GM12878 (cell line): ENCODE data around the gene MCCD1. TPM values are rescaled to one million over a fixed set of nuclear protein-coding genes. Genes with fewer than 3 reads are reported as not detected.

ENCODE experiments used
- ATAC-seq: fragments of 200-7000 bp; cut with Tn5 transposase; 3 replicates; pipeline ENCODE4 v1.9.1; 2020; ENCODE audit warnings: mild to moderate bottlenecking, moderate library complexity
- BruUV-seq: library from RNA; stranded (reverse); fragments of 400-500 nt; replicated peaks from 2 replicates; lab custom pipeline; 2021; lab: Mats Ljungman, UMichigan
- CTCF ChIA-PET: fragments of 300-600 bp; sonication (Branson Sonifier 250); formaldehyde crosslinking; extraction: SDS; loops from one replicate; lab custom pipeline; 2021; ENCODE audit warnings: inconsistent platforms; lab: Yijun Ruan, JAX
- POLR2A ChIA-PET: fragments of 350-600 bp; formaldehyde crosslinking; extraction: SDS; loops from one replicate; lab custom pipeline; 2021; ENCODE audit warnings: inconsistent platforms; lab: Charles Lee
- RAD21 ChIA-PET: fragments of 300-600 bp; sonication (Branson Sonifier 250); formaldehyde crosslinking; loops from one replicate; lab custom pipeline; 2023; ENCODE audit warnings: antibody characterized with exemption; ENCODE audit not compliant: unreplicated experiment; lab: Charles Lee
- SMC1A ChIA-PET: fragments of 300-600 bp; sonication (Branson Sonifier 250); formaldehyde crosslinking; loops from one replicate; lab custom pipeline; 2023; ENCODE audit not compliant: unreplicated experiment, uncharacterized antibody; lab: Charles Lee
- DNase-seq: peaks from one replicate; pipeline ENCODE4 v3.0.0-alpha.2; 2011; ENCODE audit warnings: low read depth, low spot score
- FAIRE-seq: peaks from 3 replicates; lab custom pipeline; 2011; peaks lifted over from hg19 to GRCh38; lab: Jason Lieb, UNC
- H2AFZ ChIP-seq: 2 replicates; pipeline ENCODE4 v1.6.0; 2011; ENCODE audit warnings: low read depth, low read length, control low read depth; ENCODE audit not compliant: control insufficient read depth
- H3K27ac ChIP-seq: 2 replicates; pipeline ENCODE4 v1.5.1; 2011; ENCODE audit warnings: control low read depth; ENCODE audit not compliant: control insufficient read depth, insufficient read depth
- H3K27me3 ChIP-seq, 2 experiments: replicated peaks in 1 of 2; 2 replicates each; pipeline versions ENCODE4 v1.6.0 to v1.6.1; 2011; ENCODE audit warnings: low read length in 1 of 2; ENCODE audit not compliant: control insufficient read depth in 2 of 2, insufficient read depth in 2 of 2
- H3K36me3 ChIP-seq, 2 experiments: 2 replicates each; pipeline ENCODE4 v1.5.1; 2011; ENCODE audit warnings: low read length in 1 of 2; ENCODE audit not compliant: control insufficient read depth in 2 of 2, insufficient read depth in 2 of 2
- H3K4me1 ChIP-seq: 2 replicates; pipeline ENCODE4 v1.6.1; 2011; ENCODE audit warnings: mild to moderate bottlenecking, low read length, moderate library complexity, mixed read lengths; ENCODE audit not compliant: control insufficient read depth, insufficient read depth
- H3K4me2 ChIP-seq: 2 replicates; pipeline ENCODE4 v1.6.0; 2011; ENCODE audit warnings: control low read depth; ENCODE audit not compliant: control insufficient read depth, insufficient read depth
- H3K4me3 ChIP-seq: fragments of 200-600 bp; sonication (generic); 2 replicates; pipeline ENCODE4 v1.5.1; 2016
- H3K79me2 ChIP-seq: 2 replicates; pipeline ENCODE4 v1.6.0; 2011; ENCODE audit warnings: low read length; ENCODE audit not compliant: control insufficient read depth, insufficient read depth
- H3K9ac ChIP-seq: 2 replicates; pipeline ENCODE4 v1.8.0; 2011; ENCODE audit warnings: low read length, control low read depth, mixed read lengths; ENCODE audit not compliant: control insufficient read depth, insufficient read depth
- H3K9me3 ChIP-seq: replicated peaks from 3 replicates; pipeline ENCODE4 v1.5.1; 2011; ENCODE audit warnings: mild to moderate bottlenecking, low read length; ENCODE audit not compliant: control insufficient read depth, insufficient read depth
- H4K20me1 ChIP-seq: 2 replicates; pipeline ENCODE4 v1.6.0; 2011; ENCODE audit not compliant: control insufficient read depth, insufficient read depth
- ASH2L ChIP-seq: fragments of 300-600, 200-600 bp; sonication (generic); IDR thresholded peaks from 2 replicates; pipeline ENCODE4 v1.6.1; 2017; ENCODE audit warnings: low read depth, mild to moderate bottlenecking, borderline replicate concordance
- CREB1 ChIP-seq: IDR thresholded peaks from 2 replicates; pipeline ENCODE4 v1.6.1; 2012; ENCODE audit warnings: low read depth, mild to moderate bottlenecking, inconsistent platforms
- GATAD2B ChIP-seq: fragments of 450-650 bp; conservative IDR thresholded peaks from 2 replicates; pipeline ENCODE4 v1.6.1; 2017; ENCODE audit warnings: low read depth, mild to moderate bottlenecking, moderate library complexity
- HDAC2 ChIP-seq: fragments of 200-600 bp; sonication (generic); IDR thresholded peaks from 2 replicates; pipeline ENCODE4 v1.6.1; 2017
- JUNB ChIP-seq: IDR thresholded peaks from 2 replicates; pipeline ENCODE4 v1.6.1; 2016; ENCODE audit warnings: antibody characterized with exemption, mild to moderate bottlenecking
- NFYB ChIP-seq: IDR thresholded peaks from 2 replicates; pipeline ENCODE4 v1.6.1; 2011; ENCODE audit warnings: low read depth, mild to moderate bottlenecking, low read length, improper control_type of control experiment, moderate library complexity; ENCODE audit not compliant: insufficient read depth
- NR2C2 ChIP-seq: IDR thresholded peaks from 2 replicates; pipeline ENCODE4 v1.6.1; 2011; ENCODE audit warnings: borderline replicate concordance, low read depth; ENCODE audit not compliant: control insufficient read depth, insufficient read length
- RELA ChIP-seq: fragments of 450-650 bp; IDR thresholded peaks from 2 replicates; pipeline ENCODE4 v1.8.0; 2014; ENCODE audit warnings: borderline replicate concordance; ENCODE audit not compliant: partially characterized antibody
- SIX5 ChIP-seq: IDR thresholded peaks from 2 replicates; pipeline ENCODE4 v1.6.1; 2011; ENCODE audit warnings: mild to moderate bottlenecking, low read depth, low read length, moderate library complexity; ENCODE audit not compliant: severe bottlenecking
- SMARCA5 ChIP-seq: fragments of 450-650 bp; IDR thresholded peaks from 2 replicates; pipeline ENCODE4 v1.6.1; 2017; ENCODE audit warnings: mild to moderate bottlenecking
- STAT1 ChIP-seq: fragments of 450-650 bp; conservative IDR thresholded peaks from 2 replicates; pipeline ENCODE4 v1.6.1; 2014; ENCODE audit warnings: antibody characterized with exemption, mild to moderate bottlenecking
- STAT3 ChIP-seq: IDR thresholded peaks from 2 replicates; pipeline ENCODE4 v1.6.1; 2011; ENCODE audit warnings: low read depth, low read length, improper control_type of control experiment
- TARDBP ChIP-seq: IDR thresholded peaks from 2 replicates; pipeline ENCODE4 v1.6.1; 2016; ENCODE audit warnings: borderline replicate concordance
- WGBS: methylation state at CpG from one replicate; pipeline ENCODE4 v1.1.6; 2016; ENCODE audit warnings: low lambda C conversion rate; ENCODE audit not compliant: insufficient replicate concordance, insufficient coverage; ENCODE audit errors: missing lambda C conversion rate; 5-methylcytosine and 5-hydroxymethylcytosine counted together
- in situ Hi-C: fragments of 300-500 bp; cut with MboI; formaldehyde crosslinking; loops from 9 replicates; pipeline ENCODE4 v1.14.3; 2018; ENCODE audit warnings: mixed read lengths
- intact Hi-C: fragments of 100-400 bp; cut with micrococcal nuclease; formaldehyde crosslinking; loops from one replicate; pipeline ENCODE4 v1.14.2; 2022; ENCODE audit not compliant: unreplicated experiment
- polyA plus RNA-seq, 11 experiments: library from polyadenylated mRNA; depleted of rRNA in 4 of 11; unstranded in 6 of 11; stranded (reverse) in 5 of 11; fragments of >200 nt; fragmentation: Nextera tagmentation in 4 of 11; fragmentation: Illumina TruSeq in 1 of 11; extraction: Ambion mirVana in 4 of 11; extraction: Trizol in 1 of 11; gene quantifications; 1 replicate in 1 of 11; 2 replicates in 10 of 11; pipeline versions ENCODE4 v1.2.1 to v1.2.3, GENCODE V29; 2011 to 2016; ENCODE audit warnings: inconsistent platforms in 2 of 11, missing spikeins in 2 of 11, low read depth in 1 of 11
- total RNA-seq, 4 experiments: library from RNA; depleted of rRNA in 3 of 4; stranded (reverse); fragments of >200 nt in 3 of 4; fragmentation: Illumina TruSeq in 1 of 4; extraction: Trizol in 1 of 4; gene quantifications; 2 replicates each; pipeline versions ENCODE4 v1.2.1 to v1.2.3, GENCODE V29; 2013 to 2021
- TF ChIP-seq, protein P1 (sequence below): fragments of 450-650 bp; conservative IDR thresholded peaks from 2 replicates; pipeline ENCODE4 v1.6.1; 2017; ENCODE audit warnings: mild to moderate bottlenecking, moderate library complexity
- TF ChIP-seq, protein P2 (sequence below): fragments of 150-350 bp; IDR thresholded peaks from 2 replicates; pipeline ENCODE4 v1.6.1; 2014; ENCODE audit warnings: mild to moderate bottlenecking, low read depth, low read length
- TF ChIP-seq, protein P3 (sequence below): fragments of 450-650 bp; formaldehyde crosslinking; IDR thresholded peaks from 2 replicates; pipeline ENCODE4 v1.5.0; 2022; ENCODE audit warnings: mild to moderate bottlenecking, missing genetic modification characterization

The MCCD1 gene
- total and polyA plus RNA-seq, 10 of the 15 experiments (the other 5 are each of a cell fraction or from before 2014, with no cell fraction given), result not detected

DNA sequence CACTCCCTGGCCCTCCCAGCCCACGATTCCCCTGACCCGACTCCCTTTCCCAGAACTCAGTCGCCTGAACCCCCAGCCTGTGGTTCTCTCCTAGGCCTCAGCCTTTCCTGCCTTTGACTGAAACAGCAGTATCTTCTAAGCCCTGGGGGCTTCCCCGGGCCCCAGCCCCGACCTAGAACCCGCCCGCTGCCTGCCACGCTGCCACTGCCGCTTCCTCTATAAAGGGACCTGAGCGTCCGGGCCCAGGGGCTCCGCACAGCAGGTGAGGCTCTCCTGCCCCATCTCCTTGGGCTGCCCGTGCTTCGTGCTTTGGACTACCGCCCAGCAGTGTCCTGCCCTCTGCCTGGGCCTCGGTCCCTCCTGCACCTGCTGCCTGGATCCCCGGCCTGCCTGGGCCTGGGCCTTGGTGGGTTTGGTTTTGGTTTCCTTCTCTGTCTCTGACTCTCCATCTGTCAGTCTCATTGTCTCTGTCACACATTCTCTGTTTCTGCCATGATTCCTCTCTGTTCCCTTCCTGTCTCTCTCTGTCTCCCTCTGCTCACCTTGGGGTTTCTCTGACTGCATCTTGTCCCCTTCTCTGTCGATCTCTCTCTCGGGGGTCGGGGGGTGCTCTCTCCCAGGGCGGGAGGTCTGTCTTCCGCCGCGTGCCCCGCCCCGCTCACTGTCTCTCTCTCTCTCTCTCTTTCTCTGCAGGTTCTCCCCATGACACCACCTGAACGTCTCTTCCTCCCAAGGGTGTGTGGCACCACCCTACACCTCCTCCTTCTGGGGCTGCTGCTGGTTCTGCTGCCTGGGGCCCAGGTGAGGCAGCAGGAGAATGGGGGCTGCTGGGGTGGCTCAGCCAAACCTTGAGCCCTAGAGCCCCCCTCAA lies 43.5 kb downstream of the MCCD1 start, which contains the start of gene LTA:
Gene LTA, plus strand, starts transcription at position 249 of the 871 bp plus-strand sequence. Its CDS starts 454 bp downstream, at position 703.
- no peaks in the 10 kb centered on the region for H3K27me3 ChIP-seq
- peak within 1 kb of the TSS; percentile 52 for H2AFZ ChIP-seq
- SMC1A ChIA-PET, result interaction anchor here (18.7 to 45.5 kb wide), 3 partner anchors 12 to 23 kb away, joined by 523 to 1989 read pairs (median 1989); partner anchors contain the start of genes ATP6V1G2, DDX39B, LST1 and LTA
- POLR2A ChIA-PET, result interaction anchor here (0.7 to 17.1 kb wide), 8 partner anchors 11 to 31 kb away, joined by 3 to 282 read pairs (median 115); partner anchors contain the start of genes ATP6V1G2, DDX39B, LST1 and LTB
- in situ Hi-C loops, result loop anchor here (25.0 kb wide), 2 partner anchors 1040 to 1390 kb away; partner anchors contain the start of genes BRD2 and HLA-DMA
- no peaks in the 10 kb centered on the region for H3K9me3 ChIP-seq
- H3K4me2 ChIP-seq, result peak within 1 kb of the TSS; percentile 84
- no TSS peak for BruUV-seq
- H3K36me3 ChIP-seq, result peaks cover 0 to 3% of the 10 kb centered on the region in 2 experiments; a peak in 2 of 4 replicates
- H4K20me1 ChIP-seq, result no peaks in the 10 kb centered on the region
- peak; percentile 47 for ATAC-seq
- peak within 1 kb of the TSS; percentile 59 for H3K4me3 ChIP-seq
- RAD21 ChIA-PET, result interaction anchor here (0.6 to 17.5 kb wide), 7 partner anchors 10 to 24 kb away, joined by 4 to 620 read pairs (median 53); partner anchors contain the start of genes ATP6V1G2, LST1, LTB and NCR3
- peak within 1 kb of the TSS; percentile 87 for H3K9ac ChIP-seq
- CTCF ChIA-PET, result interaction anchor here (1.2 to 34.8 kb wide), 7 partner anchors 10 to 21 kb away, joined by 3 to 2098 read pairs (median 38); partner anchors contain the start of genes ATP6V1G2, DDX39B, LST1 and LTA
- intact Hi-C loops, result no loop called here
- no peak for DNase-seq
- H3K27ac ChIP-seq, result peak within 1 kb of the TSS; percentile 96
- H3K79me2 ChIP-seq, result peaks cover 58% of the 10 kb centered on the region
- FAIRE-seq, result peak; percentile 18
- H3K4me1 ChIP-seq, result peaks cover 67% of the 10 kb centered on the region
- WGBS, result under 1% methylated on average over 27 of the region's 27 CpGs
- TF ChIP-seq HDAC2 (no peak), SMARCA5 (no peak), CREB1 (no peak), NFYB (no peak), JUNB (no peak), TARDBP (no peak), RELA (no peak), GATAD2B (peak; percentile 67; the same call in 1 of the 2 replicates), NR2C2 (no peak), ASH2L (no peak), SIX5 (no peak), STAT3 (no peak), STAT1 (no peak; the same call in 1 of the 2 replicates)
- TF ChIP-seq, protein P1, sequence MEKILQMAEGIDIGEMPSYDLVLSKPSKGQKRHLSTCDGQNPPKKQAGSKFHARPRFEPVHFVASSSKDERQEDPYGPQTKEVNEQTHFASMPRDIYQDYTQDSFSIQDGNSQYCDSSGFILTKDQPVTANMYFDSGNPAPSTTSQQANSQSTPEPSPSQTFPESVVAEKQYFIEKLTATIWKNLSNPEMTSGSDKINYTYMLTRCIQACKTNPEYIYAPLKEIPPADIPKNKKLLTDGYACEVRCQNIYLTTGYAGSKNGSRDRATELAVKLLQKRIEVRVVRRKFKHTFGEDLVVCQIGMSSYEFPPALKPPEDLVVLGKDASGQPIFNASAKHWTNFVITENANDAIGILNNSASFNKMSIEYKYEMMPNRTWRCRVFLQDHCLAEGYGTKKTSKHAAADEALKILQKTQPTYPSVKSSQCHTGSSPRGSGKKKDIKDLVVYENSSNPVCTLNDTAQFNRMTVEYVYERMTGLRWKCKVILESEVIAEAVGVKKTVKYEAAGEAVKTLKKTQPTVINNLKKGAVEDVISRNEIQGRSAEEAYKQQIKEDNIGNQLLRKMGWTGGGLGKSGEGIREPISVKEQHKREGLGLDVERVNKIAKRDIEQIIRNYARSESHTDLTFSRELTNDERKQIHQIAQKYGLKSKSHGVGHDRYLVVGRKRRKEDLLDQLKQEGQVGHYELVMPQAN, result no peak; the same call in 1 of the 2 replicates
- TF ChIP-seq, protein P2, sequence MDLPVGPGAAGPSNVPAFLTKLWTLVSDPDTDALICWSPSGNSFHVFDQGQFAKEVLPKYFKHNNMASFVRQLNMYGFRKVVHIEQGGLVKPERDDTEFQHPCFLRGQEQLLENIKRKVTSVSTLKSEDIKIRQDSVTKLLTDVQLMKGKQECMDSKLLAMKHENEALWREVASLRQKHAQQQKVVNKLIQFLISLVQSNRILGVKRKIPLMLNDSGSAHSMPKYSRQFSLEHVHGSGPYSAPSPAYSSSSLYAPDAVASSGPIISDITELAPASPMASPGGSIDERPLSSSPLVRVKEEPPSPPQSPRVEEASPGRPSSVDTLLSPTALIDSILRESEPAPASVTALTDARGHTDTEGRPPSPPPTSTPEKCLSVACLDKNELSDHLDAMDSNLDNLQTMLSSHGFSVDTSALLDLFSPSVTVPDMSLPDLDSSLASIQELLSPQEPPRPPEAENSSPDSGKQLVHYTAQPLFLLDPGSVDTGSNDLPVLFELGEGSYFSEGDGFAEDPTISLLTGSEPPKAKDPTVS, result no peak
- TF ChIP-seq, protein P3, sequence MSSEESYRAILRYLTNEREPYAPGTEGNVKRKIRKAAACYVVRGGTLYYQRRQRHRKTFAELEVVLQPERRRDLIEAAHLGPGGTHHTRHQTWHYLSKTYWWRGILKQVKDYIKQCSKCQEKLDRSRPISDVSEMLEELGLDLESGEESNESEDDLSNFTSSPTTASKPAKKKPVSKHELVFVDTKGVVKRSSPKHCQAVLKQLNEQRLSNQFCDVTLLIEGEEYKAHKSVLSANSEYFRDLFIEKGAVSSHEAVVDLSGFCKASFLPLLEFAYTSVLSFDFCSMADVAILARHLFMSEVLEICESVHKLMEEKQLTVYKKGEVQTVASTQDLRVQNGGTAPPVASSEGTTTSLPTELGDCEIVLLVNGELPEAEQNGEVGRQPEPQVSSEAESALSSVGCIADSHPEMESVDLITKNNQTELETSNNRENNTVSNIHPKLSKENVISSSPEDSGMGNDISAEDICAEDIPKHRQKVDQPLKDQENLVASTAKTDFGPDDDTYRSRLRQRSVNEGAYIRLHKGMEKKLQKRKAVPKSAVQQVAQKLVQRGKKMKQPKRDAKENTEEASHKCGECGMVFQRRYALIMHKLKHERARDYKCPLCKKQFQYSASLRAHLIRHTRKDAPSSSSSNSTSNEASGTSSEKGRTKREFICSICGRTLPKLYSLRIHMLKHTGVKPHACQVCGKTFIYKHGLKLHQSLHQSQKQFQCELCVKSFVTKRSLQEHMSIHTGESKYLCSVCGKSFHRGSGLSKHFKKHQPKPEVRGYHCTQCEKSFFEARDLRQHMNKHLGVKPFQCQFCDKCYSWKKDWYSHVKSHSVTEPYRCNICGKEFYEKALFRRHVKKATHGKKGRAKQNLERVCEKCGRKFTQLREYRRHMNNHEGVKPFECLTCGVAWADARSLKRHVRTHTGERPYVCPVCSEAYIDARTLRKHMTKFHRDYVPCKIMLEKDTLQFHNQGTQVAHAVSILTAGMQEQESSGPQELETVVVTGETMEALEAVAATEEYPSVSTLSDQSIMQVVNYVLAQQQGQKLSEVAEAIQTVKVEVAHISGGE (CRISPR knock-in tag), result no peak
